Coronary artery (tissue), 2 donors: ENCODE data around the gene DYNC1I1.

Source experiments
- DNase-seq: peaks from one replicate; pipeline ENCODE4 v3.0.0-alpha.2; 2017; ENCODE audit warnings: low spot score
- H3K27ac ChIP-seq, 2 donors: fragments of 200-600 bp; sonication (generic); one replicate each; pipeline ENCODE4 v1.5.1; 2016 to 2019
- H3K4me3 ChIP-seq: fragments of 200-600 bp; sonication (generic); 2 replicates; pipeline ENCODE4 v1.5.1; 2016; ENCODE audit warnings: mild to moderate bottlenecking, moderate library complexity
- CTCF ChIP-seq: fragments of 200-600 bp; sonication (generic); IDR thresholded peaks from one replicate; pipeline ENCODE4 v1.5.1; 2019; ENCODE audit warnings: antibody characterized with exemption

DYNC1I1 gene

GRCh38 chr7:95917634-95918033 is 145.3 kb downstream of the DYNC1I1 start:
- no peak overlapping the region for H3K27ac ChIP-seq
- H3K4me3 ChIP-seq, result no peak overlapping the region
- TF ChIP-seq CTCF, result no peak
- no peak for DNase-seq

- no peak for TF ChIP-seq CTCF
- Histone ChIP-seq H3K27ac (no peak overlapping the region), H3K4me3 (no peak overlapping the region)
- DNase-seq, result no peak
Measured at GRCh38 chr7:95919556-95919955, 147.2 kb downstream of the DYNC1I1 start.

DNA sequence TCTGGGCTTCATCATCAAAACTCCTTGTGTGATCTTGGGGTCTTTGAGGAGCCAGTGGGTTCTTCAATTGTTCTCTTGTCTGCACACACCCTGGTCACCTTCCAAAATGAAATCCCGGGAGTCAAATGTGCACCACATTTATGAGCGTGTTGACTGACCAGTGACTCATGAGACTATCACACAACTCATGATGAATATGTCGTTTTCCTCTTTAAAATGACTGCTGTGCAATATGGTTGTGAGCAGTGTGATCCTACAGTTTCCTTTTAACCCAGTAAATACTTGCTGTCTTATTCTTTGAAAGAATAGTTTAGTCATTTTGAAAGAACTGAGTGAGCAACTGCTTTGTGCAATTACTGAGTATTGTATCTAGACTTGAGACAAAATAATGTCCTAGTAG is 149.2 kb downstream of the DYNC1I1 start:
- no peak overlapping the region for H3K4me3 ChIP-seq
- H3K27ac ChIP-seq, result no peak overlapping the region
- DNase-seq, result no peak
- no peak for TF ChIP-seq CTCF

GRCh38 chr7:95922191-95922590 is 149.8 kb downstream of the DYNC1I1 start:
- H3K27ac ChIP-seq, result no peak overlapping the region
- H3K4me3 ChIP-seq, result no peak overlapping the region
- no peak for DNase-seq
- TF ChIP-seq CTCF, result no peak

- no peak overlapping the region for H3K27ac ChIP-seq
- H3K4me3 ChIP-seq, result no peak overlapping the region
- TF ChIP-seq CTCF, result no peak
- no peak for DNase-seq
Measured at GRCh38 chr7:95925236-95925635, 152.9 kb downstream of the DYNC1I1 start.

DNA sequence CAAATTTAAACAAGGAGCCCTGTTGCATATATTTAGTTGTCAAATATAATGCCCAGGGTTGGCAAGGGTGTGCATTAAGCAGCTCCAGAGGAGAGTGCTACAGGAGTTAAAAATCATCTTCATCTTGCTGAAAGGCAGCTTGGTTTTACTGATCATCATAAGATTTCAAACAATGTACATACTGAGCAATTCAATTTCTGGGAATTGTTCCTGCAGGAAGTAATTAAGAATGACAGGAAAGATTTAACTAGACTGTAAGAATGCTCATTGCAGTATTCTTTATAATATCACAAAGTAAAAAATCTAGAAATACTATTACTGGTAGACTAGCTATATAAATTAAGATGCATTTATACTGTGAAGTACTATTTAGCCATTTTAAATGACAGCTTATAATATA is 153.6 kb downstream of the DYNC1I1 start:
- DNase-seq, result no peak
- TF ChIP-seq CTCF, result no peak
- Histone ChIP-seq H3K27ac (no peak overlapping the region), H3K4me3 (no peak overlapping the region)

GRCh38 chr7:95927756-95928155 is 155.4 kb downstream of the DYNC1I1 start:
- DNase-seq, result no peak

More at GRCh38 chr7:95927756-95928155, 155.4 kb downstream of the DYNC1I1 start:
- no peak for TF ChIP-seq CTCF
- Histone ChIP-seq H3K27ac (peak overlapping the region in 1 of 2 donors; percentile 22), H3K4me3 (no peak overlapping the region)
